Sigmoid colon (tissue), 7 donors: Measurements from ENCODE around the gene SALL2. TPM values are rescaled to one million over a fixed set of nuclear protein-coding genes. Genes with fewer than 3 reads are reported as not detected.

Experiments
- DNase-seq: peaks from one replicate; pipeline ENCODE4 v3.0.0-alpha.2; 2019
- H3K27ac ChIP-seq, 4 donors: fragments of 200-600 bp; sonication (generic); one replicate each; pipeline ENCODE4 v1.5.1; 2016 to 2019; ENCODE audit warnings: mild to moderate bottlenecking in 1 of 4
- H3K27me3 ChIP-seq, 3 donors: fragments of 200-600 bp; sonication (generic); one replicate each; pipeline ENCODE4 v1.5.1; 2019; ENCODE audit warnings: mild to moderate bottlenecking in 1 of 3
- H3K36me3 ChIP-seq, 4 donors: fragments of 200-600 bp; sonication (generic); one replicate each; pipeline ENCODE4 v1.5.1; 2016 to 2019
- H3K4me1 ChIP-seq, 4 donors: fragments of 200-600 bp; sonication (generic); one replicate each; pipeline ENCODE4 v1.5.1; 2017 to 2019
- H3K4me3 ChIP-seq, 4 donors: fragments of 200-600 bp; sonication (generic); one replicate each; pipeline ENCODE4 v1.5.1; 2017 to 2019; ENCODE audit warnings: mild to moderate bottlenecking in 2 of 4, moderate library complexity in 1 of 4
- H3K9me3 ChIP-seq, 4 donors: fragments of 200-600 bp in 3 of 4; sonication (generic) in 3 of 4; one replicate each; pipeline versions ENCODE4 v1.5.1 to v1.6.1; 2013 to 2019
- EP300 ChIP-seq, 4 donors: sonication (generic); formaldehyde crosslinking; IDR thresholded peaks; one replicate each; pipeline ENCODE4 v1.6.1; 2017; ENCODE audit warnings: antibody characterized with exemption in 4 of 4
- POLR2A ChIP-seq, 2 donors: fragments of 450-650 bp; IDR thresholded peaks; one replicate each; pipeline ENCODE4 v1.6.1; 2016; ENCODE audit warnings: antibody characterized with exemption in 2 of 2, mild to moderate bottlenecking in 2 of 2, moderate library complexity in 2 of 2
- POLR2AphosphoS5 ChIP-seq, 4 donors: sonication (generic); formaldehyde crosslinking; IDR thresholded peaks; one replicate each; pipeline ENCODE4 v1.6.1; 2017; ENCODE audit warnings: antibody characterized with exemption in 4 of 4
- WGBS, 2 donors: extraction: QIAGEN DNeasy Blood & Tissue Kit; methylation state at CpG; one replicate each; pipeline ENCODE4 v1.1.7; 2013; 5-methylcytosine and 5-hydroxymethylcytosine counted together
- intact Hi-C: fragments of 100-400 bp; cut with DNase I; formaldehyde crosslinking; loops from one replicate; pipeline ENCODE4 v1.15.1; 2023
- polyA plus RNA-seq, 3 donors: library from polyadenylated mRNA; stranded (reverse); fragments of 200-250 nt; gene quantifications; one replicate each; pipeline ENCODE4 v1.2.3, GENCODE V29; 2013
- total RNA-seq, 4 donors: library from RNA; depleted of rRNA; stranded (reverse); fragments of >200 nt; gene quantifications; one replicate each; pipeline ENCODE4 v1.1.0, GENCODE V29; 2016
- TF ChIP-seq, protein P1 (sequence below), 4 experiments: fragments of 450-650 bp in 3 of 4; fragments of 200-600 bp in 1 of 4; IDR thresholded peaks; one replicate each; pipeline ENCODE4 v1.5.1; 2016 to 2019; ENCODE audit warnings: antibody characterized with exemption in 4 of 4, mild to moderate bottlenecking in 3 of 4, moderate library complexity in 2 of 4
- donor health status: healthy with polysubstance abuse.
- donor health status: Bipolar disorder and iron deficiency.
- donor health status: healthy.

Gene SALL2
- total and polyA plus RNA-seq, 7 donors: 0.46 to 15.8 (median 12.8) TPM

GRCh38 chr14:21518725-21519124 lies 7.4 kb downstream of the SALL2 start:
- TF ChIP-seq POLR2A (IDR thresholded peaks at IDR 0.05) (no peak), POLR2AphosphoS5 (IDR thresholded peaks at IDR 0.05) (no peak), EP300 (IDR thresholded peaks at IDR 0.05) (no peak)
- TF ChIP-seq, protein P1, sequence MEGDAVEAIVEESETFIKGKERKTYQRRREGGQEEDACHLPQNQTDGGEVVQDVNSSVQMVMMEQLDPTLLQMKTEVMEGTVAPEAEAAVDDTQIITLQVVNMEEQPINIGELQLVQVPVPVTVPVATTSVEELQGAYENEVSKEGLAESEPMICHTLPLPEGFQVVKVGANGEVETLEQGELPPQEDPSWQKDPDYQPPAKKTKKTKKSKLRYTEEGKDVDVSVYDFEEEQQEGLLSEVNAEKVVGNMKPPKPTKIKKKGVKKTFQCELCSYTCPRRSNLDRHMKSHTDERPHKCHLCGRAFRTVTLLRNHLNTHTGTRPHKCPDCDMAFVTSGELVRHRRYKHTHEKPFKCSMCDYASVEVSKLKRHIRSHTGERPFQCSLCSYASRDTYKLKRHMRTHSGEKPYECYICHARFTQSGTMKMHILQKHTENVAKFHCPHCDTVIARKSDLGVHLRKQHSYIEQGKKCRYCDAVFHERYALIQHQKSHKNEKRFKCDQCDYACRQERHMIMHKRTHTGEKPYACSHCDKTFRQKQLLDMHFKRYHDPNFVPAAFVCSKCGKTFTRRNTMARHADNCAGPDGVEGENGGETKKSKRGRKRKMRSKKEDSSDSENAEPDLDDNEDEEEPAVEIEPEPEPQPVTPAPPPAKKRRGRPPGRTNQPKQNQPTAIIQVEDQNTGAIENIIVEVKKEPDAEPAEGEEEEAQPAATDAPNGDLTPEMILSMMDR (IDR thresholded peaks at IDR 0.05): no peak
- Histone ChIP-seq H3K36me3 (peaks cover 0 to 3% (median 0%) of the 10 kb centered on the region in 4 donors), H3K27me3 (no peaks in the 10 kb centered on the region), H3K9me3 (no peaks in the 10 kb centered on the region), H3K4me3 (no peak overlapping the region), H3K4me1 (no peaks in the 10 kb centered on the region), H3K27ac (no peak overlapping the region)
- 91 to 92% methylated on average over 2 of the region's 2 CpGs for WGBS, 2 donors
- no peak for DNase-seq
- intact Hi-C loops: no loop called here

DNA sequence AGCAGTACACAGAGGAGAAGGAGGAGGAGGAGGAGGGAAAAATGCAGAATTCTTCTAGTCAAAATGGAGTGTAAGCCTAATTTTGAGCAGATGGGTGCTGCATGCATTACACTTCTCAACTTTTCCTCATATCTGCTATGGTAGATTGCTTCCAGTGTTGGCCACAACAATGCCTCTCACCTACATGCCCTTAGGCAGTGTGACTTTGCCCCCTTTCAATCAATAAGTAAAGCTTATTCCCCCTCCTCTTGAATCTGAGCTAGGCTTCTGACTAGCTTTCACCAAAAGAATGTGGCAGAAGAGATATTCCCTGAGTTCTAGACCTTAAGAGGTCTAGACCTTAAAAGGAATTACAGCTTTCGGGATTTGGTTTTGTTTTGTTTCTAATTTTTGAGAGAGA lies 11.8 kb downstream of the SALL2 start:
- intact Hi-C loops: loop anchor here (5.0 kb wide), 2 partner anchors 37 to 43 kb away; partner anchors contain the start of genes RAB2B and TOX4
- Histone ChIP-seq H3K9me3 (no peaks in the 10 kb centered on the region), H3K4me3 (no peak overlapping the region), H3K27ac (no peak overlapping the region), H3K27me3 (no peaks in the 10 kb centered on the region), H3K4me1 (peaks cover 0 to 18% (median 13%) of the 10 kb centered on the region in 4 donors), H3K36me3 (no peaks in the 10 kb centered on the region)
- TF ChIP-seq, protein P1 (IDR thresholded peaks at IDR 0.05): no peak
- TF ChIP-seq EP300 (IDR thresholded peaks at IDR 0.05) (no peak), POLR2A (IDR thresholded peaks at IDR 0.05) (no peak), POLR2AphosphoS5 (IDR thresholded peaks at IDR 0.05) (no peak)
- no peak for DNase-seq
- 88 to 91% methylated on average over 1 of the region's 1 CpG for WGBS, 2 donors

DNA sequence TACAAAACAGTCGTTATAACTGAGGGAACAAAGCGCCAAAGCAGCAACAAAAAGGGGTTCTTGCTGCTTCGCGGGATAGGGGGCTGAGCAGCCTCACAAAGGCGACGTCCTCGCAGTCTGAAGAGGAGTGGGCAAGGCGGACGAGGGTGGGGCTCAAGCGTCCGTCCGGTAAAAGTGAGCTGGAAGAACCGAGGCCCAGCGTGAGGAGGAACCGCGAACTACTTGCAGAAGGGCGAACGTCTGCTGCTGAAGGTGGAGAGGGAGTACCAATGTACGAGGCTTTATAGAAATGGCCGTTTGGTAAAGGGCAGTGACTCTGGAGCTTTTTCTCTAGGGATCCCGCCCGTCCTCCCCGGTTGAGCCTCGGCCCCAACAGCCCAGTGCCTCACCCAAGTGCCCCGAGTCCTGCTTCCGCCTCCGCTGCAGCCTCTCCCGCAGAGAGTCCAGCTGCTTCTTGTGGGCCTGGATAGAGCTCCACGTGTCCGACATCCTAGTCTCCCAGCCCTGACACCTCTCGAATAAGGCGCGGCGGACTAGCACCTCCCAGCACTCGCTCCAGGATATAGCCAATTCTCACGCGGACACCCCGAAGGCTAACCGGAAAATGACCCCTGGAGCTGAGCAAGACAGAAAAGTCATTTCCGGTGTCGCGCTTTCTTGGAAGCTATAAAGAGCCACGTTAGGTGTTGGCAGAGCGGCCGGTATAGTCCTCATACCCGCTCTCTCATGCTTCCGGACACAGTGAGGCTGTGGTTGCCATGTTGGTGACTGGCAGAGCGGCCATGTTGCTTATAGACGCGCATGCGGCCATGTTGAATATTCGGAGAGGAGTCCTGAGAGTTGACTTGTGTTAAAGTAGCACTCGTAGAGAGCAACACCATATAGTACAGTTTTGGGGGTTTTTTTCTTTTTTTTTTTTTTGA lies 15.2 kb downstream of the SALL2 start, which contains the start of gene METTL3:
Gene METTL3 (minus strand): TSS at position 606 of the 923 bp plus-strand sequence. CDS start 117 bp downstream, at position 489.
- H3K4me1 ChIP-seq: peaks cover 0 to 24% (median 20%) of the 10 kb centered on the region in 4 donors
- TF ChIP-seq POLR2A (IDR thresholded peaks at IDR 0.05) (no peak), POLR2AphosphoS5 (IDR thresholded peaks at IDR 0.05) (peak; percentile 45 to 79 (median 74)), EP300 (IDR thresholded peaks at IDR 0.05) (no peak)
- TF ChIP-seq, protein P1 (IDR thresholded peaks at IDR 0.05): no peak
- intact Hi-C loops: loop anchor here (2.0 to 5.0 kb wide), 4 partner anchors 16 to 52 kb away; partner anchors contain the start of genes RAB2B, SALL2 and TOX4
- WGBS, 2 donors: 0% methylated on average over 53 of the region's 53 CpGs
- DNase-seq: peak; percentile 99
- H3K4me3 ChIP-seq: peak within 1 kb of the TSS; percentile 54 to 77 (median 72)
- peaks cover 0 to 8% (median 0%) of the 10 kb centered on the region in 4 donors for H3K36me3 ChIP-seq
- no peaks in the 10 kb centered on the region for H3K27me3 ChIP-seq
- no peaks in the 10 kb centered on the region for H3K9me3 ChIP-seq
- H3K27ac ChIP-seq: peak within 1 kb of the TSS; percentile 81 to 85 (median 84)

DNA sequence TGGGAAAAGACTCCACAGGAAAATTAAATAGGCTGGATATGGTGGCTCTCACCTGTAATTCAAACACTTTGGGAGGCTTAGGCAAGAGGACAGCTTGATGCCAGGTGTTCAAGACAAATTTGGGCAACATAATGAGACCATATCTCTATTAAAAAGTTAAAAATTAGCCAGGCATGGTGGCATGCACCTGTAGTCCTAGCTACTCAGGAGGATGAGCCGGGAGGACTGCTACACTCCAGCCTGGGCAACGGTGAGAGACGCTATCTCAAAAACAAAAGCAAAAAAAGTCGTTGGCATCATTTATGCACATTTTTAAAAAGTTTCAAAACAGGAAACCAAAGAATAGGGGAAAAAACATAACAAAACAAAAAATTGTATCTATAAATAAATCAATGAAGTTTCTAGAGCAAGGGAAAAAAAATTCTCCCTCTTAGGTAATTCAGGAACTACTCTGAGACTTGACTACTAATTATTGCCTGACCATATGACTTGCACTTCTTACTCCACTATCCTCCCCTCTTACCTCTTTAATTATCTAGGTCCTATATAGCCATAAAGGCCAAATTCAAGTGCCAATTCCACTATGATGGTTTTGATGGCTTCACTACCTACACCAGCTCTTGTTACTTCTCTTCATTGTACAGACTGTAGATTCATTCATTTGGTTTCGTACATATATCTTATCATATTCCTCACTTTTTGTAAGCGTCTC lies 16.6 kb downstream of the SALL2 start:
- H3K4me3 ChIP-seq: peak overlapping the region in 1 of 4 donors; percentile 72
- WGBS, 2 donors: 74 to 80% methylated on average over 6 of the region's 6 CpGs
- H3K27ac ChIP-seq: no peak overlapping the region
- no peaks in the 10 kb centered on the region for H3K9me3 ChIP-seq
- H3K36me3 ChIP-seq: peaks cover 0 to 8% (median 0%) of the 10 kb centered on the region in 4 donors
- TF ChIP-seq, protein P1 (IDR thresholded peaks at IDR 0.05): no peak
- intact Hi-C loops: loop anchor here (2.0 to 5.0 kb wide), 4 partner anchors 17 to 51 kb away; partner anchors contain the start of genes RAB2B, SALL2 and TOX4
- no peaks in the 10 kb centered on the region for H3K27me3 ChIP-seq
- H3K4me1 ChIP-seq: peaks cover 0 to 24% (median 20%) of the 10 kb centered on the region in 4 donors
- no peak for DNase-seq
